Prostate gland (tissue), 2 donors: Measurements from ENCODE around the gene ABCA1.

ENCODE experiments used
- POLR2A ChIP-seq: fragments of 450-650 bp; IDR thresholded peaks from one replicate; pipeline ENCODE4 v1.6.1; 2016; ENCODE audit warnings: antibody characterized with exemption, mild to moderate bottlenecking
- TF ChIP-seq, protein P1 (sequence below), 4 experiments: fragments of 200-600 bp in 2 of 4; fragments of 450-650 bp in 2 of 4; sonication (generic) in 2 of 4; IDR thresholded peaks; 1 replicate in 3 of 4; 2 replicates in 1 of 4; pipeline ENCODE4 v1.5.1; 2016 to 2019; ENCODE audit warnings: antibody characterized with exemption in 4 of 4, mild to moderate bottlenecking in 2 of 4, moderate library complexity in 2 of 4

DNA sequence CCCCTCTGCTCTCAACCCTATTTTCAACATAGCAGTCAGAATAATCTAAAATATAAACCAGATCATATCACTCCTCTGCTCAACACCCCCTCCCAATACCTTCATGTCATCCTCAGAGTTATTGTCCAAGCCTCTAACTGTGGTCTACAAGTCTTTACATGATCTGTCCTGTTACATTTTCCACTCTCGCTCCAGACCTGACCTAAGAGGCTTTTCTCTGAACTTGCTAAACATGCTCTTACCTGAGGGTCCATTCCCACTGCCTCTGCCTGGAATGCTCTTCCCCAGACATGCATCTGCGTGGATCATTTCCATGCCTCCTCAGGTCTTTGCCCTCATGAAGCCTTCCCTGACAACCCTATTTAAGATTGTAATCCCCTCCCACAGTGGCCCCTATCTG is 152.0 kb downstream of the ABCA1 start:
- TF ChIP-seq, protein P1, sequence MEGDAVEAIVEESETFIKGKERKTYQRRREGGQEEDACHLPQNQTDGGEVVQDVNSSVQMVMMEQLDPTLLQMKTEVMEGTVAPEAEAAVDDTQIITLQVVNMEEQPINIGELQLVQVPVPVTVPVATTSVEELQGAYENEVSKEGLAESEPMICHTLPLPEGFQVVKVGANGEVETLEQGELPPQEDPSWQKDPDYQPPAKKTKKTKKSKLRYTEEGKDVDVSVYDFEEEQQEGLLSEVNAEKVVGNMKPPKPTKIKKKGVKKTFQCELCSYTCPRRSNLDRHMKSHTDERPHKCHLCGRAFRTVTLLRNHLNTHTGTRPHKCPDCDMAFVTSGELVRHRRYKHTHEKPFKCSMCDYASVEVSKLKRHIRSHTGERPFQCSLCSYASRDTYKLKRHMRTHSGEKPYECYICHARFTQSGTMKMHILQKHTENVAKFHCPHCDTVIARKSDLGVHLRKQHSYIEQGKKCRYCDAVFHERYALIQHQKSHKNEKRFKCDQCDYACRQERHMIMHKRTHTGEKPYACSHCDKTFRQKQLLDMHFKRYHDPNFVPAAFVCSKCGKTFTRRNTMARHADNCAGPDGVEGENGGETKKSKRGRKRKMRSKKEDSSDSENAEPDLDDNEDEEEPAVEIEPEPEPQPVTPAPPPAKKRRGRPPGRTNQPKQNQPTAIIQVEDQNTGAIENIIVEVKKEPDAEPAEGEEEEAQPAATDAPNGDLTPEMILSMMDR (IDR thresholded peaks at IDR 0.05): no peak
- TF ChIP-seq POLR2A: no peak
